K562 (cell line): ENCODE results near the gene IARS2. TPM values are rescaled to one million over a fixed set of nuclear protein-coding genes. Genes with fewer than 3 reads are reported as not detected.

Experiments used
- ATAC-seq: fragments of 200-7000 bp; cut with Tn5 transposase; 3 replicates; pipeline ENCODE4 v1.9.1; 2020; ENCODE audit warnings: moderate library complexity
- BruUV-seq: library from RNA; stranded (reverse); fragments of 400-500 nt; replicated peaks from 2 replicates; lab custom pipeline; 2021; lab: Mats Ljungman, UMichigan
- CTCF ChIA-PET: fragments of 300-600 bp; formaldehyde crosslinking; extraction: SDS; loops from one replicate; lab custom pipeline; 2021; ENCODE audit warnings: low intra/inter-chr PET ratio; lab: Yijun Ruan, JAX
- POLR2A ChIA-PET: fragments of 300-600, 350-650 bp; sonication (Branson Sonifier 250); formaldehyde crosslinking; extraction: SDS; loops from one replicate; lab custom pipeline; 2021; ENCODE audit warnings: antibody characterized with exemption, inconsistent platforms; lab: Yijun Ruan, JAX
- DNase-seq, 4 experiments: peaks; one replicate each; pipeline versions ENCODE4 v3.0.0 to v3.0.0-alpha.2; 2011 to 2018; ENCODE audit warnings: low spot score in 3 of 4, mixed read lengths in 3 of 4; ENCODE audit errors: extremely low read depth in 1 of 4
- FAIRE-seq: peaks from 2 replicates; lab custom pipeline; 2011; peaks lifted over from hg19 to GRCh38; lab: Jason Lieb, UNC
- H2AFZ ChIP-seq: 2 replicates; pipeline ENCODE4 v1.6.0; 2011; ENCODE audit warnings: low read depth, low read length, control low read depth, inconsistent platforms
- H3K27ac ChIP-seq: fragments of 200-600 bp; 3 replicates; pipeline ENCODE4 v1.8.0; 2011; ENCODE audit warnings: low read depth, mild to moderate bottlenecking, control low read depth, inconsistent platforms, low read length, moderate library complexity, mixed read lengths; ENCODE audit errors: extremely low read depth
- H3K27me3 ChIP-seq, 2 experiments: fragments of 300-600 bp in 1 of 2; 2 replicates in 1 of 2; 3 replicates in 1 of 2; pipeline versions ENCODE4 v1.6.0 to v1.8.0; 2011; ENCODE audit warnings: inconsistent platforms in 2 of 2, low read length in 2 of 2, mild to moderate bottlenecking in 1 of 2, mixed read lengths in 1 of 2, moderate library complexity in 1 of 2; ENCODE audit not compliant: control insufficient read depth in 2 of 2, insufficient read depth in 2 of 2
- H3K36me3 ChIP-seq: fragments of 300-600 bp; 3 replicates; pipeline ENCODE4 v1.8.0; 2011; ENCODE audit warnings: mild to moderate bottlenecking, low read length, inconsistent platforms; ENCODE audit not compliant: control insufficient read depth, insufficient read depth
- H3K4me1 ChIP-seq, 2 experiments: fragments of 200-600 bp in 1 of 2; replicated peaks in 1 of 2; 2 replicates in 1 of 2; 3 replicates in 1 of 2; pipeline versions ENCODE4 v1.5.1 to v1.8.0; 2011; ENCODE audit warnings: inconsistent platforms in 2 of 2, low read length in 2 of 2, mild to moderate bottlenecking in 1 of 2, mixed read lengths in 1 of 2, moderate library complexity in 1 of 2; ENCODE audit not compliant: control insufficient read depth in 2 of 2, insufficient read depth in 2 of 2
- H3K4me2 ChIP-seq: 2 replicates; pipeline ENCODE4 v1.6.1; 2011; ENCODE audit warnings: low read length, control low read depth, inconsistent platforms, mixed read lengths; ENCODE audit not compliant: insufficient read depth
- H3K4me3 ChIP-seq: fragments of 200-600 bp; sonication (generic), shearing (Covaris generic); 2 replicates; pipeline ENCODE4 v1.5.1; 2016; ENCODE audit warnings: control low read depth, inconsistent platforms
- H3K79me2 ChIP-seq: fragments of 200-600 bp; 3 replicates; pipeline ENCODE4 v1.8.0; 2011; ENCODE audit warnings: low read length, inconsistent platforms; ENCODE audit not compliant: control insufficient read depth, insufficient read depth
- H3K9ac ChIP-seq, 2 experiments: 2 replicates each; pipeline versions ENCODE4 v1.6.0 to v1.6.1; 2011; ENCODE audit warnings: low read depth in 2 of 2, low read length in 2 of 2, control low read depth in 1 of 2, inconsistent platforms in 1 of 2, mild to moderate bottlenecking in 1 of 2, mixed read lengths in 1 of 2; ENCODE audit not compliant: insufficient read depth in 1 of 2
- H3K9me1 ChIP-seq: one replicate; pipeline ENCODE4 v1.6.0; 2011; ENCODE audit warnings: inconsistent platforms, mild to moderate bottlenecking, low read length, moderate library complexity; ENCODE audit not compliant: control insufficient read depth, insufficient read depth
- H3K9me3 ChIP-seq: replicated peaks from 2 replicates; pipeline ENCODE4 v1.5.1; 2011; ENCODE audit warnings: low read depth, low read length, inconsistent platforms; ENCODE audit not compliant: control insufficient read depth, insufficient read depth
- H4K20me1 ChIP-seq: replicated peaks from 2 replicates; pipeline ENCODE4 v1.6.1; 2011; ENCODE audit warnings: low read length, inconsistent platforms, mixed read lengths; ENCODE audit not compliant: control insufficient read depth, insufficient read depth
- CBFA2T3 ChIP-seq: fragments of 450-650 bp; IDR thresholded peaks from 2 replicates; pipeline ENCODE4 v1.6.1; 2017
- EP400 ChIP-seq: fragments of 450-650 bp; IDR thresholded peaks from 2 replicates; pipeline ENCODE4 v1.6.1; 2017; ENCODE audit warnings: antibody characterized with exemption, mild to moderate bottlenecking, moderate library complexity
- ETV1 ChIP-seq: fragments of 450-650 bp; conservative IDR thresholded peaks from 2 replicates; pipeline ENCODE4 v1.6.1; 2016; ENCODE audit warnings: missing genetic modification characterization, control low read depth, low read depth, missing compliant biosample characterization
- KDM1A ChIP-seq, 2 experiments: fragments of 450-650 bp; IDR thresholded peaks; 2 replicates each; pipeline ENCODE4 v1.6.1; 2016; ENCODE audit warnings: mild to moderate bottlenecking in 2 of 2
- MEF2D ChIP-seq: conservative IDR thresholded peaks from 2 replicates; pipeline ENCODE4 v1.6.1; 2016; ENCODE audit warnings: low read depth, missing genetic modification characterization, missing compliant biosample characterization
- MEIS2 ChIP-seq: fragments of 450-650 bp; IDR thresholded peaks from 2 replicates; pipeline ENCODE4 v1.6.1; 2014; ENCODE audit warnings: mild to moderate bottlenecking; ENCODE audit not compliant: partially characterized antibody
- NFATC3 ChIP-seq: fragments of 450-650 bp; IDR thresholded peaks from 2 replicates; pipeline ENCODE4 v1.6.1; 2017; ENCODE audit warnings: mild to moderate bottlenecking
- NFIC ChIP-seq: fragments of 450-650 bp; IDR thresholded peaks from 2 replicates; pipeline ENCODE4 v1.6.1; 2017; ENCODE audit warnings: mild to moderate bottlenecking, inconsistent platforms
- PKNOX1 ChIP-seq: fragments of 450-650 bp; IDR thresholded peaks from 2 replicates; pipeline ENCODE4 v1.6.1; 2016
- RCOR1 ChIP-seq, 2 experiments: IDR thresholded peaks; 2 replicates each; pipeline ENCODE4 v1.6.1; 2012; ENCODE audit warnings: low read depth in 2 of 2, low read length in 2 of 2, borderline replicate concordance in 1 of 2, improper control_type of control experiment in 1 of 2
- TEAD4 ChIP-seq, 2 experiments: sonication (generic) in 1 of 2; formaldehyde crosslinking in 1 of 2; IDR thresholded peaks; 2 replicates each; pipeline versions ENCODE4 v1.6.1 to v1.8.0; 2012 to 2022; ENCODE audit warnings: borderline replicate concordance in 1 of 2, inconsistent platforms in 1 of 2, low read length in 1 of 2, mild to moderate bottlenecking in 1 of 2, missing genetic modification reagents in 1 of 2
- ZBTB33 ChIP-seq: sonication (generic); formaldehyde crosslinking; IDR thresholded peaks from 2 replicates; pipeline ENCODE4 v1.8.1; 2023; ENCODE audit warnings: mild to moderate bottlenecking, missing genetic modification reagents
- ZNF785 ChIP-seq: fragments of 250-450 bp; sonication (Bioruptor Pico); IDR thresholded peaks from 2 replicates; pipeline ENCODE4 v1.4.0; 2020; ENCODE audit warnings: mild to moderate bottlenecking
- WGBS: fragments of 100-300 bp; shearing (Covaris generic); methylation state at CpG from one replicate; pipeline ENCODE4 v1.1.6; 2016; ENCODE audit warnings: low coverage, mixed read lengths; ENCODE audit not compliant: insufficient coverage; ENCODE audit errors: missing lambda C conversion rate; 5-methylcytosine and 5-hydroxymethylcytosine counted together
- in situ Hi-C: fragments of 300-500 bp; cut with MboI; formaldehyde crosslinking; loops from 4 replicates; pipeline ENCODE4 v1.15.0; 2018; ENCODE audit warnings: inconsistent platforms, mixed read lengths
- intact Hi-C: fragments of 100-400 bp; cut with micrococcal nuclease; formaldehyde crosslinking; loops from 2 replicates; pipeline ENCODE4 v1.14.2; 2022
- polyA plus RNA-seq, 8 experiments: library from polyadenylated mRNA; depleted of rRNA in 4 of 8; stranded (reverse) in 5 of 8; unstranded in 3 of 8; fragments of >200 nt; fragmentation: Nextera tagmentation in 2 of 8; fragmentation: Illumina TruSeq in 1 of 8; extraction: Ambion mirVana in 2 of 8; extraction: Trizol in 1 of 8; gene quantifications; 2 replicates each; pipeline versions ENCODE4 v1.2.1 to v1.2.3, GENCODE V29; 2011 to 2014; ENCODE audit warnings: inconsistent platforms in 1 of 8, missing spikeins in 1 of 8
- total RNA-seq, 7 experiments: library from RNA; depleted of rRNA in 6 of 7; stranded (reverse); fragments of >200 nt in 6 of 7; fragmentation: Illumina TruSeq in 2 of 7; extraction: Trizol in 2 of 7; gene quantifications; 2 replicates each; pipeline versions ENCODE4 v1.2.1 to v1.2.3, GENCODE V29; 2011 to 2021; ENCODE audit warnings: low replicate concordance in 1 of 7
- TF ChIP-seq, protein P1 (sequence below): IDR thresholded peaks from 2 replicates; pipeline ENCODE4 v1.6.1; 2012; ENCODE audit warnings: low read depth, low read length, improper control_type of control experiment, borderline replicate concordance
- TF ChIP-seq, protein P2 (sequence below): fragments of 450-650 bp; IDR thresholded peaks from 2 replicates; pipeline ENCODE4 v1.7.1; 2018; ENCODE audit warnings: mild to moderate bottlenecking, low read depth; ENCODE audit not compliant: partially characterized antibody

IARS2 gene
- total and polyA plus RNA-seq, 9 of the 15 experiments (the other 6 are each of a cell fraction or from before 2014, with no cell fraction given) = 39.6 to 127 (median 93.8) TPM

DNA sequence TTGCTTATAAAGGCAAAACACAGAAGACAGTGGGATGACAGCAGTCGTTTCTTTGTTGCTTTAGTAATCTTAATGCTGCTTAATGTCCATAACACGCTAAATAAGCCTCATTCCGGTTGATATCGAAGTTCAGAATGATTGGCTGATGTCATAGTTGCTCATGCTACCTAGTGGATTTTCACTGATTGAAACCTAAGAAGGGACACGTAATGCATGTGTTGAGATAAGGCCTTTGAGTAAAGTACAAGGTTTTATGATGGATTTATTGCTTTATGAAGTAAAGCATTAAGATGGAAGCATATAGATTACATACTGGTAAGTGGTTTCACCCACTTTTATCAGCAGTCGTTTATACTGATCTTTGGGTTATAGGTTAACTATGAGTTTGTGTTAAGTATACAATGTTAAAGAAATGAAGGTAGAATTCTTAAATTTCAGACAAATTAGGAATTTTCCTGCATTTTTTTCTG lies 25.1 kb downstream of the IARS2 start:
- BruUV-seq = no TSS peak
- Histone ChIP-seq H3K36me3 (peaks cover 48% of the 10 kb centered on the region), H3K4me1 (peaks cover 0 to 4% of the 10 kb centered on the region in 2 experiments; a peak in 2 of 5 replicates), H3K4me2 (no peak overlapping the region; the same call in 1 of the 2 replicates), H3K79me2 (no peaks in the 10 kb centered on the region), H3K9ac (no peak overlapping the region), H4K20me1 (0 out of 2 replicates have a peak, but pooled peaks cover 4% of the 10 kb centered on the region), H3K27ac (peak overlapping the region; percentile 6; the same call in 1 of the 3 replicates), H3K27me3 (no peaks in the 10 kb centered on the region), H2AFZ (no peak overlapping the region), H3K4me3 (no peak overlapping the region), H3K9me3 (no peaks in the 10 kb centered on the region), H3K9me1 (no peaks in the 10 kb centered on the region)
- DNase-seq (peak in 3 of 4 experiments; percentile 27 to 71 (median 70)), FAIRE-seq (peak; percentile 87), ATAC-seq (peak; percentile 93)
- intact Hi-C loops = loop anchor here (10.0 kb wide), 1 partner anchor 284 kb away; no protein-coding TSS in a partner anchor
- WGBS = under 1% methylated on average over 6 of the region's 6 CpGs
- in situ Hi-C loops = no loop called here
- CTCF ChIA-PET = no interaction called here
- POLR2A ChIA-PET = no interaction called here
- TF ChIP-seq TEAD4 (IDR thresholded peaks at IDR 0.05; ENCODE audit: low read length) (peak; percentile 96), TEAD4 (CRISPR knock-in tag; IDR thresholded peaks at IDR 0.05; ENCODE audit: borderline replicate concordance) (no peak), PKNOX1 (peak; percentile 90), MEIS2 (peak; percentile 100), ZNF785 (CRISPR knock-in tag) (no peak), CBFA2T3 (peak; percentile 93), EP400 (peak; percentile 60), RCOR1 (IDR thresholded peaks at IDR 0.05; ENCODE audit: borderline replicate concordance in 1 of 2, low read depth in 2 of 2, low read length in 2 of 2) (peak; percentile 90 to 100), MEF2D (tag) (peak; percentile 43; the same call in 1 of the 2 replicates), NFATC3 (peak; percentile 62; the same call in 1 of the 2 replicates), ETV1 (tag) (peak; percentile 43; the same call in 1 of the 2 replicates), NFIC (peak; percentile 52; the same call in 1 of the 2 replicates), ZBTB33 (CRISPR knock-in tag) (no peak), KDM1A (IDR thresholded peaks at IDR 0.05) (peak; percentile 100)
- TF ChIP-seq, protein P1, sequence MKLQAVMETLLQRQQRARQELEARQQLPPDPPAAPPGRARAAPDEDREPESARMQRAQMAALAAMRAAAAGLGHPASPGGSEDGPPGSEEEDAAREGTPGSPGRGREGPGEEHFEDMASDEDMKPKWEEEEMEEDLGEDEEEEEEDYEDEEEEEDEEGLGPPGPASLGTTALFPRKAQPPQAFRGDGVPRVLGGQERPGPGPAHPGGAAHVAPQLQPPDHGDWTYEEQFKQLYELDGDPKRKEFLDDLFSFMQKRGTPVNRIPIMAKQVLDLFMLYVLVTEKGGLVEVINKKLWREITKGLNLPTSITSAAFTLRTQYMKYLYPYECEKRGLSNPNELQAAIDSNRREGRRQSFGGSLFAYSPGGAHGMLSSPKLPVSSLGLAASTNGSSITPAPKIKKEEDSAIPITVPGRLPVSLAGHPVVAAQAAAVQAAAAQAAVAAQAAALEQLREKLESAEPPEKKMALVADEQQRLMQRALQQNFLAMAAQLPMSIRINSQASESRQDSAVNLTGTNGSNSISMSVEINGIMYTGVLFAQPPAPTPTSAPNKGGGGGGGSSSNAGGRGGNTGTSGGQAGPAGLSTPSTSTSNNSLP = peak; percentile 98
- TF ChIP-seq, protein P2, sequence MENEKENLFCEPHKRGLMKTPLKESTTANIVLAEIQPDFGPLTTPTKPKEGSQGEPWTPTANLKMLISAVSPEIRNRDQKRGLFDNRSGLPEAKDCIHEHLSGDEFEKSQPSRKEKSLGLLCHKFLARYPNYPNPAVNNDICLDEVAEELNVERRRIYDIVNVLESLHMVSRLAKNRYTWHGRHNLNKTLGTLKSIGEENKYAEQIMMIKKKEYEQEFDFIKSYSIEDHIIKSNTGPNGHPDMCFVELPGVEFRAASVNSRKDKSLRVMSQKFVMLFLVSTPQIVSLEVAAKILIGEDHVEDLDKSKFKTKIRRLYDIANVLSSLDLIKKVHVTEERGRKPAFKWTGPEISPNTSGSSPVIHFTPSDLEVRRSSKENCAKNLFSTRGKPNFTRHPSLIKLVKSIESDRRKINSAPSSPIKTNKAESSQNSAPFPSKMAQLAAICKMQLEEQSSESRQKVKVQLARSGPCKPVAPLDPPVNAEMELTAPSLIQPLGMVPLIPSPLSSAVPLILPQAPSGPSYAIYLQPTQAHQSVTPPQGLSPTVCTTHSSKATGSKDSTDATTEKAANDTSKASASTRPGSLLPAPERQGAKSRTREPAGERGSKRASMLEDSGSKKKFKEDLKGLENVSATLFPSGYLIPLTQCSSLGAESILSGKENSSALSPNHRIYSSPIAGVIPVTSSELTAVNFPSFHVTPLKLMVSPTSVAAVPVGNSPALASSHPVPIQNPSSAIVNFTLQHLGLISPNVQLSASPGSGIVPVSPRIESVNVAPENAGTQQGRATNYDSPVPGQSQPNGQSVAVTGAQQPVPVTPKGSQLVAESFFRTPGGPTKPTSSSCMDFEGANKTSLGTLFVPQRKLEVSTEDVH = peak; percentile 71
